ENCODE measurements around the gene WASHC3. TPM values are rescaled to one million over a fixed set of nuclear protein-coding genes. Genes with fewer than 3 reads are reported as not detected.

WASHC3 gene
- total RNA-seq, 1 experiment from 2014 or later = 16.6 TPM

DNA sequence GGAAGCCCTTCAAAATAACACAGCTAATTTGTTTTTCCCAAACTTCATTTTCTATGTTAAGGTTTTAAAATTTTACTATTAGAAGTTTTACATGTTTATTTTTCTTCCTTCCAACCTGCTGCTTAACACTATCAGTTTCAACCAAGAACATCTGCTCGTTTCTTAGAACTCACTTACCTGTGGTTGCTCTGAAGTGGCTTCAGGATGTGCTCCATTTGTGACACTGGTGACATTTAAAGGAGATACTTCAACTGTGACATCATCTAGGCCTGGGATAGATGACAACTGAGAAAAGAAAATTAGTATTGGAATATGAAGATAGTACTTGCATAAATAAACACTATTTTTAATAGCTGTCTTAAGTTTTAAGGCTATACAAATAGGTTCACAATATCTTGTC, 17.9 kb downstream of the WASHC3 start:
- Histone ChIP-seq H3K36me3 (ENCODE audit: insufficient read depth, low read length, poor library complexity, severe bottlenecking) (no peaks in the 10 kb centered on the region), H3K27ac (ENCODE audit: low read depth, low read length, poor library complexity, severe bottlenecking) (no peak overlapping the region), H3K9me3 (ENCODE audit: low read depth, low read length, poor library complexity, severe bottlenecking) (no peaks in the 10 kb centered on the region), H3K4me3 (ENCODE audit: low read depth, low read length, poor library complexity, severe bottlenecking) (no peak overlapping the region), H3K4me1 (ENCODE audit: insufficient read depth, low read length, poor library complexity, severe bottlenecking) (no peaks in the 10 kb centered on the region), H3K27me3 (replicated peaks; ENCODE audit: insufficient read depth, low read depth, low read length, poor library complexity) (no peaks in the 10 kb centered on the region)
- DNase-seq (ENCODE audit: low spot score) = no peak
- no TSS peak for BruUV-seq (replicated peaks)
- CTCF ChIA-PET = no interaction called here
- POLR2A ChIA-PET (ENCODE audit: low non-redundant PET) = no interaction called here
- TF ChIP-seq EZH2 (IDR thresholded peaks at IDR 0.05; ENCODE audit: borderline replicate concordance, low read depth, low read length, poor library complexity, severe bottlenecking) = no peak
- TF ChIP-seq, protein P1, sequence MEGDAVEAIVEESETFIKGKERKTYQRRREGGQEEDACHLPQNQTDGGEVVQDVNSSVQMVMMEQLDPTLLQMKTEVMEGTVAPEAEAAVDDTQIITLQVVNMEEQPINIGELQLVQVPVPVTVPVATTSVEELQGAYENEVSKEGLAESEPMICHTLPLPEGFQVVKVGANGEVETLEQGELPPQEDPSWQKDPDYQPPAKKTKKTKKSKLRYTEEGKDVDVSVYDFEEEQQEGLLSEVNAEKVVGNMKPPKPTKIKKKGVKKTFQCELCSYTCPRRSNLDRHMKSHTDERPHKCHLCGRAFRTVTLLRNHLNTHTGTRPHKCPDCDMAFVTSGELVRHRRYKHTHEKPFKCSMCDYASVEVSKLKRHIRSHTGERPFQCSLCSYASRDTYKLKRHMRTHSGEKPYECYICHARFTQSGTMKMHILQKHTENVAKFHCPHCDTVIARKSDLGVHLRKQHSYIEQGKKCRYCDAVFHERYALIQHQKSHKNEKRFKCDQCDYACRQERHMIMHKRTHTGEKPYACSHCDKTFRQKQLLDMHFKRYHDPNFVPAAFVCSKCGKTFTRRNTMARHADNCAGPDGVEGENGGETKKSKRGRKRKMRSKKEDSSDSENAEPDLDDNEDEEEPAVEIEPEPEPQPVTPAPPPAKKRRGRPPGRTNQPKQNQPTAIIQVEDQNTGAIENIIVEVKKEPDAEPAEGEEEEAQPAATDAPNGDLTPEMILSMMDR (conservative IDR thresholded peaks at IDR 0.05; ENCODE audit: low read depth, low read length) = no peak
- intact Hi-C loops (cut with micrococcal nuclease; ENCODE audit: unreplicated experiment) = no loop called here

DNA sequence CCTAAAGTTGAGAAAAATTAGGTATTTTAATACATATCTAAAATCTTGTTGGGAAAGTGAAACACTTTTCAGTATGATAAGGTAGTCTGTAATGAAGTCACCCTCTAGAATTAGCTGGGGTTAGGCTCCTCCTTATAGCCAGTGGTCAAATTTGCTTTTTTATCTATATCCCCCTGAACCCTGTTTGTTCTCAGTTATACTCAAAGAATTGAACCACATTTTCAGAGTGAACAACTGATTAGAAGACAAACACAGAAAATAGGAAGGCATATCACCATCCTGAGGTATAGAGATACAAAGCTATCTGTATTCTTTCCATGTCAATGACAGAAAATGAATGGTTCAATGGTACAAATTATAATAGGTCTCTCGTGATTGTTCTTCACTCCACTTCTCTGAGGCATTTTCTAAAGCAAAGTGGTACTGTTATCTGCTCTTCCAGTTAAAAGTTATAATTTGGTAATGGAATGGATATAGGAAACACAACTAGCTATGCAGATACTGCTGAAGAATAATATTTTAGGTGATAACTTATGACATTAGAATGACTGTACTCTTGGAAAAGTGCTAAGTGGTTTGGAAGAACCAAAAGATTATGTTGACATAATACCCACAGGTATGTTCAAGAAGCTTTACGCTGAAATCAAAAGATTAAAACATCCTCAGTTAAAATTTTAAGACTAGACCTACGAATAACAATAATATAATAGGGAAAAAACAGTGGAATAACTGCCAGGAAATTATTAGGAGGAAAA, 27.6 kb downstream of the WASHC3 start:
- intact Hi-C loops (cut with micrococcal nuclease; ENCODE audit: unreplicated experiment) = loop anchor here (10.0 kb wide), 1 partner anchor 1111 kb away; no protein-coding TSS in a partner anchor
- no peak for TF ChIP-seq EZH2 (IDR thresholded peaks at IDR 0.05; ENCODE audit: borderline replicate concordance, low read depth, low read length, poor library complexity, severe bottlenecking)
- TF ChIP-seq, protein P1 (conservative IDR thresholded peaks at IDR 0.05; ENCODE audit: low read depth, low read length) = no peak
- no peaks in the 10 kb centered on the region for H3K4me1 ChIP-seq (ENCODE audit: insufficient read depth, low read length, poor library complexity, severe bottlenecking)
- CTCF ChIA-PET = no interaction called here
- no peaks in the 10 kb centered on the region for H3K27me3 ChIP-seq (replicated peaks; ENCODE audit: insufficient read depth, low read depth, low read length, poor library complexity)
- no peaks in the 10 kb centered on the region for H3K9me3 ChIP-seq (ENCODE audit: low read depth, low read length, poor library complexity, severe bottlenecking)
- H3K4me3 ChIP-seq (ENCODE audit: low read depth, low read length, poor library complexity, severe bottlenecking) = no peak overlapping the region
- no peak for DNase-seq (ENCODE audit: low spot score)
- no peak overlapping the region for H3K27ac ChIP-seq (ENCODE audit: low read depth, low read length, poor library complexity, severe bottlenecking)
- no TSS peak for BruUV-seq (replicated peaks)
- POLR2A ChIA-PET (ENCODE audit: low non-redundant PET) = no interaction called here
- no peaks in the 10 kb centered on the region for H3K36me3 ChIP-seq (ENCODE audit: insufficient read depth, low read length, poor library complexity, severe bottlenecking)

DNA sequence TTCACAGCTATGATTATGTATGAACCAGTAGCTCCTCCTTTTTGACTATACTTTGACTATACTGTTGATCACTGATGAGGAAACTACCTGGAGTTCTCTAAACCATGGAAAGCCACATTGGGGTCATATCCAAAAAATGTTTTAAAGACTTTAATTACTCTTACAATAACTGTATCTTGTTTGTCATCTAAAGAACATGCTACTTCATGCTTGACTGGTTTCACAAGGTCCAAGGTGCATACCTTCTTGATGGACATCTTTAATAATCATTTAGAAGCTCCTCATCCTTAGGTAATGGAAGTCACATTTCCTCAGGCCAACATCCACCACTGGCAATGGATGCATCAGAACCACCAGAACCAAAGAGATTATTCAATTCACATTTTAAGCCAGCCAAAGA, 29.9 kb downstream of the WASHC3 start:
- POLR2A ChIA-PET (ENCODE audit: low non-redundant PET) = interaction anchor here (0.6 kb wide), 1 partner anchor 19 kb away, joined by 3 read pairs; no protein-coding TSS in a partner anchor
- intact Hi-C loops (cut with micrococcal nuclease; ENCODE audit: unreplicated experiment) = loop anchor here (10.0 kb wide), 1 partner anchor 1113 kb away; no protein-coding TSS in a partner anchor
- TF ChIP-seq EZH2 (IDR thresholded peaks at IDR 0.05; ENCODE audit: borderline replicate concordance, low read depth, low read length, poor library complexity, severe bottlenecking) = no peak
- TF ChIP-seq, protein P1 (conservative IDR thresholded peaks at IDR 0.05; ENCODE audit: low read depth, low read length) = no peak
- no peak for DNase-seq (ENCODE audit: low spot score)
- H3K27ac ChIP-seq (ENCODE audit: low read depth, low read length, poor library complexity, severe bottlenecking) = no peak overlapping the region
- no TSS peak for BruUV-seq (replicated peaks)
- H3K27me3 ChIP-seq (replicated peaks; ENCODE audit: insufficient read depth, low read depth, low read length, poor library complexity) = no peaks in the 10 kb centered on the region
- no peaks in the 10 kb centered on the region for H3K36me3 ChIP-seq (ENCODE audit: insufficient read depth, low read length, poor library complexity, severe bottlenecking)
- H3K4me3 ChIP-seq (ENCODE audit: low read depth, low read length, poor library complexity, severe bottlenecking) = no peak overlapping the region
- no peaks in the 10 kb centered on the region for H3K9me3 ChIP-seq (ENCODE audit: low read depth, low read length, poor library complexity, severe bottlenecking)
- no peaks in the 10 kb centered on the region for H3K4me1 ChIP-seq (ENCODE audit: insufficient read depth, low read length, poor library complexity, severe bottlenecking)
- CTCF ChIA-PET = no interaction called here
